GM12878 (cell line): ENCODE measurements around the gene SIDT2. TPM values are rescaled to one million over a fixed set of nuclear protein-coding genes. Genes with fewer than 3 reads are reported as not detected.

Source experiments
- ATAC-seq: fragments of 200-7000 bp; cut with Tn5 transposase; 3 replicates; pipeline ENCODE4 v1.9.1; 2020; ENCODE audit warnings: mild to moderate bottlenecking, moderate library complexity
- BruUV-seq: library from RNA; stranded (reverse); fragments of 400-500 nt; replicated peaks from 2 replicates; lab custom pipeline; 2021; lab: Mats Ljungman, UMichigan
- CTCF ChIA-PET: fragments of 300-600 bp; sonication (Branson Sonifier 250); formaldehyde crosslinking; extraction: SDS; loops from one replicate; lab custom pipeline; 2021; ENCODE audit warnings: inconsistent platforms; lab: Yijun Ruan, JAX
- POLR2A ChIA-PET: fragments of 350-600 bp; formaldehyde crosslinking; extraction: SDS; loops from one replicate; lab custom pipeline; 2021; ENCODE audit warnings: inconsistent platforms; lab: Charles Lee
- RAD21 ChIA-PET: fragments of 300-600 bp; sonication (Branson Sonifier 250); formaldehyde crosslinking; loops from one replicate; lab custom pipeline; 2023; ENCODE audit warnings: antibody characterized with exemption; ENCODE audit not compliant: unreplicated experiment; lab: Charles Lee
- SMC1A ChIA-PET: fragments of 300-600 bp; sonication (Branson Sonifier 250); formaldehyde crosslinking; loops from one replicate; lab custom pipeline; 2023; ENCODE audit not compliant: unreplicated experiment, uncharacterized antibody; lab: Charles Lee
- DNase-seq: peaks from one replicate; pipeline ENCODE4 v3.0.0-alpha.2; 2011; ENCODE audit warnings: low read depth, low spot score
- FAIRE-seq: peaks from 3 replicates; lab custom pipeline; 2011; peaks lifted over from hg19 to GRCh38; lab: Jason Lieb, UNC
- H2AFZ ChIP-seq: 2 replicates; pipeline ENCODE4 v1.6.0; 2011; ENCODE audit warnings: low read depth, low read length, control low read depth; ENCODE audit not compliant: control insufficient read depth
- H3K27ac ChIP-seq: 2 replicates; pipeline ENCODE4 v1.5.1; 2011; ENCODE audit warnings: control low read depth; ENCODE audit not compliant: control insufficient read depth, insufficient read depth
- H3K27me3 ChIP-seq, 2 experiments: replicated peaks in 1 of 2; 2 replicates each; pipeline versions ENCODE4 v1.6.0 to v1.6.1; 2011; ENCODE audit warnings: low read length in 1 of 2; ENCODE audit not compliant: control insufficient read depth in 2 of 2, insufficient read depth in 2 of 2
- H3K36me3 ChIP-seq, 2 experiments: 2 replicates each; pipeline ENCODE4 v1.5.1; 2011; ENCODE audit warnings: low read length in 1 of 2; ENCODE audit not compliant: control insufficient read depth in 2 of 2, insufficient read depth in 2 of 2
- H3K4me1 ChIP-seq: 2 replicates; pipeline ENCODE4 v1.6.1; 2011; ENCODE audit warnings: mild to moderate bottlenecking, low read length, moderate library complexity, mixed read lengths; ENCODE audit not compliant: control insufficient read depth, insufficient read depth
- H3K4me2 ChIP-seq: 2 replicates; pipeline ENCODE4 v1.6.0; 2011; ENCODE audit warnings: control low read depth; ENCODE audit not compliant: control insufficient read depth, insufficient read depth
- H3K4me3 ChIP-seq: fragments of 200-600 bp; sonication (generic); 2 replicates; pipeline ENCODE4 v1.5.1; 2016
- H3K79me2 ChIP-seq: 2 replicates; pipeline ENCODE4 v1.6.0; 2011; ENCODE audit warnings: low read length; ENCODE audit not compliant: control insufficient read depth, insufficient read depth
- H3K9ac ChIP-seq: 2 replicates; pipeline ENCODE4 v1.8.0; 2011; ENCODE audit warnings: low read length, control low read depth, mixed read lengths; ENCODE audit not compliant: control insufficient read depth, insufficient read depth
- H3K9me3 ChIP-seq: replicated peaks from 3 replicates; pipeline ENCODE4 v1.5.1; 2011; ENCODE audit warnings: mild to moderate bottlenecking, low read length; ENCODE audit not compliant: control insufficient read depth, insufficient read depth
- H4K20me1 ChIP-seq: 2 replicates; pipeline ENCODE4 v1.6.0; 2011; ENCODE audit not compliant: control insufficient read depth, insufficient read depth
- ATF3 ChIP-seq: IDR thresholded peaks from 2 replicates; pipeline ENCODE4 v1.6.1; 2011; ENCODE audit warnings: low read depth, mild to moderate bottlenecking, low read length, moderate library complexity, borderline replicate concordance; ENCODE audit errors: extremely low read depth
- CEBPZ ChIP-seq: fragments of 150-350 bp; IDR thresholded peaks from 2 replicates; pipeline ENCODE4 v1.6.1; 2016; ENCODE audit warnings: low read depth, low read length
- GABPA ChIP-seq: IDR thresholded peaks from 2 replicates; pipeline ENCODE4 v1.6.1; 2014; ENCODE audit warnings: antibody characterized with exemption, low read depth, mild to moderate bottlenecking, inconsistent platforms
- IRF3 ChIP-seq: fragments of 450-650 bp; IDR thresholded peaks from 2 replicates; pipeline ENCODE4 v1.6.1; 2014; ENCODE audit warnings: mild to moderate bottlenecking
- MAX ChIP-seq: IDR thresholded peaks from 2 replicates; pipeline ENCODE4 v1.6.1; 2012; ENCODE audit warnings: low read depth, low read length, improper control_type of control experiment
- NFIC ChIP-seq: IDR thresholded peaks from 2 replicates; pipeline ENCODE4 v1.6.1; 2012; ENCODE audit warnings: low read depth, mild to moderate bottlenecking, inconsistent platforms, low read length, moderate library complexity
- NKRF ChIP-seq: fragments of 450-650 bp; conservative IDR thresholded peaks from 2 replicates; pipeline ENCODE4 v1.6.1; 2017; ENCODE audit warnings: mild to moderate bottlenecking, moderate library complexity
- POU2F2 ChIP-seq: IDR thresholded peaks from 3 replicates; pipeline ENCODE4 v1.6.1; 2011; ENCODE audit warnings: low read depth, mild to moderate bottlenecking, low read length, borderline replicate concordance
- RELA ChIP-seq: fragments of 450-650 bp; IDR thresholded peaks from 2 replicates; pipeline ENCODE4 v1.8.0; 2014; ENCODE audit warnings: borderline replicate concordance; ENCODE audit not compliant: partially characterized antibody
- RELB ChIP-seq: fragments of 450-650 bp; IDR thresholded peaks from 2 replicates; pipeline ENCODE4 v1.6.1; 2017; ENCODE audit warnings: low read depth, mild to moderate bottlenecking, moderate library complexity
- SIN3A ChIP-seq: IDR thresholded peaks from 2 replicates; pipeline ENCODE4 v1.6.1; 2012; ENCODE audit warnings: low read depth, low read length, improper control_type of control experiment
- SMAD1 ChIP-seq: fragments of 450-650 bp; IDR thresholded peaks from 2 replicates; pipeline ENCODE4 v1.6.1; 2018; ENCODE audit warnings: mild to moderate bottlenecking, low read depth; ENCODE audit not compliant: partially characterized antibody
- SMAD5 ChIP-seq: IDR thresholded peaks from 2 replicates; pipeline ENCODE4 v1.6.1; 2016; ENCODE audit warnings: antibody characterized with exemption, low read depth
- ZNF274 ChIP-seq: IDR thresholded peaks from one replicate; pipeline ENCODE4 v1.8.0; 2011; ENCODE audit not compliant: insufficient read length, insufficient read depth
- WGBS: methylation state at CpG from one replicate; pipeline ENCODE4 v1.1.6; 2016; ENCODE audit warnings: low lambda C conversion rate; ENCODE audit not compliant: insufficient replicate concordance, insufficient coverage; ENCODE audit errors: missing lambda C conversion rate; 5-methylcytosine and 5-hydroxymethylcytosine counted together
- in situ Hi-C: fragments of 300-500 bp; cut with MboI; formaldehyde crosslinking; loops from 9 replicates; pipeline ENCODE4 v1.14.3; 2018; ENCODE audit warnings: mixed read lengths
- intact Hi-C: fragments of 100-400 bp; cut with micrococcal nuclease; formaldehyde crosslinking; loops from one replicate; pipeline ENCODE4 v1.14.2; 2022; ENCODE audit not compliant: unreplicated experiment
- polyA plus RNA-seq, 11 experiments: library from polyadenylated mRNA; depleted of rRNA in 4 of 11; unstranded in 6 of 11; stranded (reverse) in 5 of 11; fragments of >200 nt; fragmentation: Nextera tagmentation in 4 of 11; fragmentation: Illumina TruSeq in 1 of 11; extraction: Ambion mirVana in 4 of 11; extraction: Trizol in 1 of 11; gene quantifications; 1 replicate in 1 of 11; 2 replicates in 10 of 11; pipeline versions ENCODE4 v1.2.1 to v1.2.3, GENCODE V29; 2011 to 2016; ENCODE audit warnings: inconsistent platforms in 2 of 11, missing spikeins in 2 of 11, low read depth in 1 of 11
- total RNA-seq, 4 experiments: library from RNA; depleted of rRNA in 3 of 4; stranded (reverse); fragments of >200 nt in 3 of 4; fragmentation: Illumina TruSeq in 1 of 4; extraction: Trizol in 1 of 4; gene quantifications; 2 replicates each; pipeline versions ENCODE4 v1.2.1 to v1.2.3, GENCODE V29; 2013 to 2021

SIDT2 gene
- total and polyA plus RNA-seq, 10 of the 15 experiments (the other 5 are each of a cell fraction or from before 2014, with no cell fraction given): 4.9 to 23.9 (median 10.3) TPM

GRCh38 chr11:117195258-117195657 lies 16.7 kb downstream of the SIDT2 start (continued):
- TF ChIP-seq NKRF (no peak), CEBPZ (no peak), IRF3 (no peak)

- Histone ChIP-seq H3K4me1 (no peaks in the 10 kb centered on the region), H3K79me2 (no peaks in the 10 kb centered on the region), H3K4me2 (no peak overlapping the region), H2AFZ (no peak overlapping the region), H3K9me3 (no peaks in the 10 kb centered on the region), H3K27me3 (no peaks in the 10 kb centered on the region), H3K4me3 (no peak overlapping the region), H4K20me1 (no peaks in the 10 kb centered on the region), H3K27ac (no peak overlapping the region), H3K36me3 (peaks cover under 1 to 4% of the 10 kb centered on the region in 2 experiments; a peak in 3 of 4 replicates), H3K9ac (no peak overlapping the region)
- POLR2A ChIA-PET: no interaction called here
- CTCF ChIA-PET: interaction anchor here (3.0 to 4.0 kb wide), 2 partner anchors 15 to 31 kb away, joined by 16 to 18 read pairs; no protein-coding TSS in a partner anchor
- ATAC-seq (no peak), DNase-seq (no peak), FAIRE-seq (no peak)
- no TSS peak for BruUV-seq
- intact Hi-C loops (no loop called here), in situ Hi-C loops (no loop called here)
- RAD21 ChIA-PET: no interaction called here
- SMC1A ChIA-PET: interaction anchor here (1.9 kb wide), 1 partner anchor 15 kb away, joined by 6 read pairs; no protein-coding TSS in a partner anchor
- 84% methylated on average over 19 of the region's 19 CpGs for WGBS
- no peak for TF ChIP-seq SMAD5
- TF ChIP-seq MAX: no peak
- no peak for TF ChIP-seq SIN3A
- no peak for TF ChIP-seq RELB
- no peak for TF ChIP-seq POU2F2
- no peak for TF ChIP-seq GABPA
- no peak for TF ChIP-seq ATF3
- TF ChIP-seq ZNF274: no peak
- no peak for TF ChIP-seq RELA
- no peak for TF ChIP-seq SMAD1
- no peak for TF ChIP-seq NFIC
Measured at GRCh38 chr11:117195761-117196160, 17.2 kb downstream of the SIDT2 start.
